Measurements from ENCODE around the gene TBX19.

Gene TBX19

GRCh38 chr1:168280296-168280927 lies at the start of gene TBX19:
Gene TBX19, plus strand, starts transcription at chr1:168280877. Its CDS starts 214 bp downstream, at chr1:168281091.
- DNase-seq (ENCODE audit: insufficient read length, low spot score) (no peak), FAIRE-seq (no peak)

- DNase-seq (ENCODE audit: insufficient read length, low spot score) (peak; percentile 36), FAIRE-seq (no peak)
Observed at GRCh38 chr1:168234846-168235547, 45.7 kb upstream of the TBX19 start.

GRCh38 chr1:168235548-168235885 lies 45.2 kb upstream of the TBX19 start:
- no peak for FAIRE-seq

GRCh38 chr1:168235937-168236336 lies 44.7 kb upstream of the TBX19 start:
- FAIRE-seq, result no peak

More at GRCh38 chr1:168235548-168235885, 45.2 kb upstream of the TBX19 start:
- no peak for DNase-seq (ENCODE audit: insufficient read length, low spot score)

DNA sequence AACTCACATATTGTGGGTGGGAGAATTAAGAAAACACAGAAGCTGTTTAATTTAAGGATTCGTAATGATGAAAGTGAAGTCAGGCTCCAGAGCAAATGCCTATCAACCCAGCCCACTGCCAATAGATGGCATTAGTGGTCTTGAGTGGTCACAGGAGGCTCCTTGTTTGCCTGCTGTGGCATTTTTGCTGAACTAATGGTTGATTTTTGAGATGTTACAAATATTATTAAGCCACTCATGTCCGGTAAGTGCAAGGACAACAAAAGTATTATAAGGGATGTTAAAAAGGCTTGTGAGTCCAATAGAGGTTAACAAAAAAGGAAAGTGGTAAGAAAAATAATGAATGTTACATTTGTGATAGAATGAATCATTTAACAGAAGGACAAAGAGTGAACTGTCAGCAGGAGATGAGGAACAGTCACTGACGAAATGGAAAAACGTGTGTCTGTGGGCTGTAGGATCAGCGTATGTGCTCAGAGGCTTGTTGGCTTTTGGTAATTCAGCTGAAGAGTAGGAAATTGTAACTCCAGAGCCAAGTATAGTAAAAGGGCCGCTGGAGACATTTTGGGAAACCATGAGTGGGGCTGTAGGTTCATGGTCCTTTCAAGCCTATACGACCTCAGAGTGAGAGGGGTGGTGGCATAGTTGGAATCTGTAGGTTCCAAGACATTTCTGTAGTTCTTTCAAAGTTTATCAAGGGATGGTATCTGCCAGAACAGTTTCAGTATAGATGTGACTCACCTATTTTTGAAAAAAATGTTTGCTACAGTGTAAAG lies 43.7 kb upstream of the TBX19 start:
- DNase-seq (ENCODE audit: insufficient read length, low spot score), result no peak
- no peak for FAIRE-seq

More at GRCh38 chr1:168235937-168236336, 44.7 kb upstream of the TBX19 start:
- no peak for DNase-seq (ENCODE audit: insufficient read length, low spot score)

- DNase-seq (ENCODE audit: insufficient read length, low spot score), result no peak
- no peak for FAIRE-seq
Observed at GRCh38 chr1:168243198-168243597, 37.5 kb upstream of the TBX19 start.

GRCh38 chr1:168243636-168244212 lies 37.0 kb upstream of the TBX19 start:
- FAIRE-seq, result no peak
- DNase-seq (ENCODE audit: insufficient read length, low spot score), result no peak

DNA sequence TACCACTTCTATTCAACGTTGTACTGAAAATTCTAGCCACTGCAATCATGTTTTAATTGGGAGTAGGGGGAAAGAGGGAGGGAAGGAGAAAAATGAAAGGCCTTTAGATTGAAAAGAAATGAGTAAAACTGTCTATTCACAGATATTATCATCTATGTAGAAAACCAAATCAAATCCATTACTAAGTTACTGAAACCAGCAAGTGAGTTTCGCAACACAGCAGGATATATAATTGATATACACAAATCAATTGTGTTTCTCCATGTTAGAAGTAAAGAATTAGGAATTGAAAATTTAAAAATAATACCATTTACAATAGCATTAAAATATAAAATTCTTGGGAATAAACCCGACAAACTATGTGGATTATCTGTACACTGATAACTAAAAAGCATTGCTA lies 35.6 kb upstream of the TBX19 start:
- DNase-seq (ENCODE audit: insufficient read length, low spot score), result no peak
- no peak for FAIRE-seq

GRCh38 chr1:168246506-168246905 lies 34.2 kb upstream of the TBX19 start:
- no peak for DNase-seq (ENCODE audit: insufficient read length, low spot score)
- FAIRE-seq, result no peak

GRCh38 chr1:168252204-168252733 lies 28.4 kb upstream of the TBX19 start:
- DNase-seq (ENCODE audit: insufficient read length, low spot score) (no peak), FAIRE-seq (peak; percentile 60)

GRCh38 chr1:168256164-168256563 lies 24.5 kb upstream of the TBX19 start:
- FAIRE-seq (no peak), DNase-seq (ENCODE audit: insufficient read length, low spot score) (no peak)

- DNase-seq (ENCODE audit: insufficient read length, low spot score) (no peak), FAIRE-seq (no peak)
Observed at GRCh38 chr1:168257397-168257796, 23.3 kb upstream of the TBX19 start.

GRCh38 chr1:168259567-168259966 lies 21.1 kb upstream of the TBX19 start:
- DNase-seq (ENCODE audit: insufficient read length, low spot score) (no peak), FAIRE-seq (no peak)

- FAIRE-seq (no peak), DNase-seq (ENCODE audit: insufficient read length, low spot score) (no peak)
Observed at GRCh38 chr1:168260393-168260792, 20.3 kb upstream of the TBX19 start.

GRCh38 chr1:168261390-168261789 lies 19.3 kb upstream of the TBX19 start:
- DNase-seq (ENCODE audit: insufficient read length, low spot score) (no peak), FAIRE-seq (no peak)

DNA sequence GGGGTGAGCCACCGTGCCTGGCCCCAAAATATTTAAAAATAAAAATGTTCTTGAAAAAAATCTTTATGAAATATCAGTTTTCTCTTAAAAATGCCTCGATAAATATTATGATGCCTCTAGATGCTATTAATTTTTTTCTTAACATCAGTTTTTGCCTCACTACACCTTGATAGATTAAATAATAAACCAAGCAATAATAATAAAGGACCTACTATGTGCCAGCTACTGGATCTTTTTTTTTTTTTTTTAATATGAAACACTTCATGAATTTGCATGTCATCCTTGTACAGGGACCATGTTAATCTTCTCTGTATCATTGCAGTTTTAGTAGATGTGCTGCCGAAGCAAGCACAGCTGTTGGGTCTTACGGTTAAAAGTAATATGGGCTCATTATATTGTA lies 17.5 kb upstream of the TBX19 start:
- no peak for DNase-seq (ENCODE audit: insufficient read length, low spot score)
- FAIRE-seq, result no peak

DNA sequence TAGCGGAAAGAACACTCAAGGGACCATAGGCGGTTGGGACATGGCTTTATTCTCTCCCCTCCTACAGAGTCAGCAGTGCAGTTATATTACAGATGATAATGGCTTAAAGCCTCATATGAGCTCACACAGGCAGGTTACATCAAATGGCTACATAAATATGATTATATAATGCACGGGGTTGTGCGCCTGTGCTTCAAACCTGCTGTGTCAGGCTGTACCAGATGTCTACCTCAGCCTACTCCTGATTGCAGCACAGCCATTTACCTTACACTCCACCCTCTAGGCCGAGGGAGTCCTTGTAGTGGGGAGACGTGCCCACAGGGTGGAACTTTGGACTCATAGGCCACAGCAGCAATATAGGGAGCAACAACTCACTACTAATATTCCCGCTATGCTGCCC lies 16.4 kb upstream of the TBX19 start:
- DNase-seq (ENCODE audit: insufficient read length, low spot score) (no peak), FAIRE-seq (no peak)

- no peak for DNase-seq (ENCODE audit: insufficient read length, low spot score)
- FAIRE-seq, result no peak
Observed at GRCh38 chr1:168265596-168265995, 15.1 kb upstream of the TBX19 start.

GRCh38 chr1:168266644-168267186 lies 14.0 kb upstream of the TBX19 start:
- no peak for FAIRE-seq
- DNase-seq (ENCODE audit: insufficient read length, low spot score), result no peak

GRCh38 chr1:168271636-168272035 lies 9.0 kb upstream of the TBX19 start:
- DNase-seq (ENCODE audit: insufficient read length, low spot score), result no peak
- FAIRE-seq, result no peak

DNA sequence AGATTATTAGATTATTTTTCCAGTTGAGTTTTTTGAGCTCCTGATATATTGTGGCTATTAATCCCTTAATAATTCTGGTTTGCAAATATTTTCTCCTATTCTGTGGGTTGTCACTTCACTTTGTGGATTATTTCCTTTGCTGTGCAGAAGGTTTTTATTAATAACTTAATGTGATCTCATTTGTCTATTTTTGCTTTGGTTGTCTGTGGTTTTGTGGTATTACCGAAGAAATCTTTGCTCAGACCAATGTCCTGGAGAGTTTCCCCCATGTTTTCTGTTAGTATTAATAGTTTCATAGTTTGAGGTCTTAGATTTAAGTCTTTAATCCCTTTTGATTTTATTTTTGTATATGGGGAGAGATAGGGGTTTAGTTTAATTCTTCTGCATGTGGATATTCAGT lies 7.1 kb upstream of the TBX19 start:
- DNase-seq (ENCODE audit: insufficient read length, low spot score) (no peak), FAIRE-seq (no peak)

Data from GM19239 (cell line).